Skin epidermis (tissue), 12 donors: ENCODE data around the gene LMTK2.
A peak's percentile ranks its signal among the peaks of the same experiment; 100 is the strongest.

ENCODE experiments used
- H3K27ac ChIP-seq, 21 experiments: fragments of 200-600 bp; sonication (generic) in 11 of 21; one replicate each; pipeline ENCODE4 v1.5.0; 2020; ENCODE audit warnings: mild to moderate bottlenecking in 3 of 21, inconsistent platforms in 2 of 21, moderate library complexity in 2 of 21
- H3K4me3 ChIP-seq, 7 experiments: fragments of 200-600 bp; sonication (generic) in 2 of 7; one replicate each; pipeline ENCODE4 v1.5.0; 2020; ENCODE audit warnings: inconsistent platforms in 2 of 7, mild to moderate bottlenecking in 2 of 7, moderate library complexity in 1 of 7

The LMTK2 gene

DNA sequence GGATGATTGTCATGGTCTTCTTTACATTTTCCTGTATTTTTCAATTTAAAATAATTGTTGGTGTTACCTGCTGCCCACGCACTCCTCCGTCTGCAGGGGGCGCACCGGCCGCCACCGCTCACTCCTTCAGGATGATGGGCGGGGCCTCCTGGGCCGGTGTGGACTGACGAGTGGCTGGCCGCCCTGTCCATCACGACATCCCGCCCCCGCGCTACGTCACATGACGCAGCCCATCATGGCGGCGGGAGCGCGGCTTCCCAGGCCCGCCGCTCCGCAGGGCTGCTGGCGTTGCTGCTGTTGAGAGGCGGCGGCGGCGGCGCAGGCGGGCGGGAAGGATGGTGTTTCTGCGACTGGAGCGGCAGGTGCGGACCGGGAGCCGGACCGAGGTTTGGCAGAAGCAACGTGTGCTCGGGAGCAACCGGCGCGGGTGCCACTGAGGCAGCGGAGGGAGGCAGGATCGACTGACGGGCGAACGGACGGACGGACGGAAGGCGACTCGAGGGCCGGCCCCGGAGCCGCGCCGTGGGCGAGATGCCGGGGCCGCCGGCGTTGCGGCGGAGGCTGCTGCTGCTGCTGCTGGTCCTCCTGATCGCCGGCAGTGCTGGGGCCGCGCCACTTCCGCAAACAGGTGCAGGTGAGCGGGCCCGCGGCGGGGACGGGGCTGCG lies at the start of gene LMTK2:
Gene LMTK2, plus strand, starts transcription at position 216 of the 666 bp plus-strand sequence. Its CDS starts 316 bp downstream, at position 532.
- Histone ChIP-seq H3K27ac (peak within 1 kb of the TSS; percentile 41 to 95 (median 88)), H3K4me3 (peak within 1 kb of the TSS; percentile 74 to 100 (median 99))

DNA sequence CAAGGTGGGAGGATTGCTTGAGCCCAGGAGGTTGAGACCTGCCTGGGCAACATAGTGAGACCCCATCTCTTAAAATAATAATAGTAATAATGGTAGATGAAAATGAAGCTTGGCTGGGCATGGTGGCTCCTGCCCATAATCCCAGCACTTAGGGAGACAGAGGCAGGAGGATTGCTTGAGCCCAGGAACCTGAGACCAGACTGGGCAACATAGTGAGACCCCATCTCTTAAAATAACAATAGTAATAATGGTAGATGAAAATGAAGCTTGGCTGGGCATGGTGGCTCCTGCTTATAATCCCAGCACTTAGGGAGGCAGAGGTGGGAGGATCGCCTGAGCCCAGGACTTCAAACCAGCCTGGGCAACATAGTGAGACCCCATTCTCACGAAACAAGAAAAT lies 49.5 kb upstream of the LMTK2 start:
- H3K27ac ChIP-seq: peak overlapping the region in 16 of 21 experiments; percentile 7 to 86 (median 73)

DNA sequence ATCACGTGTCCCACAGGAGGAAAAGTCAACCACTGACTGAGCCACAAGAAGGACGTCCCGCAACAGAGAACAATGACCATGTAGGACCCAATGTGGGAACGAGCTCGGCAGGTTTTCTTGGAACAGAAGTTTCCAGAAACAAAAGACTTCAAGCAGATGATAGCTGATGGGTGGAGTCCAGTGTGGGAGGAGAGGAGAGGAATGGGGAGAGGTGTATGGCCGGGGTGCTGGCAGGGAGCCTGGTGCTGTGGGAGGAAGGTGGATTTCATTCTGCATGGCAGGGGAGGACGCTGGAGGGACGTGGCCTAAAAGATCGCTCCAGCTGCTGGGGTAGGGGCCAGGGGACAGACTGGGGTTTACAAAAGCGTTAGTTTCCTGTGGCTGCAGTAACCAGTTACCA lies 48.5 kb upstream of the LMTK2 start:
- Histone ChIP-seq H3K4me3 (no peak overlapping the region), H3K27ac (peak overlapping the region in 13 of 21 experiments; percentile 44 to 86 (median 73))

More for the DNA sequence above, 49.5 kb upstream of the LMTK2 start:
- H3K4me3 ChIP-seq: no peak overlapping the region

DNA sequence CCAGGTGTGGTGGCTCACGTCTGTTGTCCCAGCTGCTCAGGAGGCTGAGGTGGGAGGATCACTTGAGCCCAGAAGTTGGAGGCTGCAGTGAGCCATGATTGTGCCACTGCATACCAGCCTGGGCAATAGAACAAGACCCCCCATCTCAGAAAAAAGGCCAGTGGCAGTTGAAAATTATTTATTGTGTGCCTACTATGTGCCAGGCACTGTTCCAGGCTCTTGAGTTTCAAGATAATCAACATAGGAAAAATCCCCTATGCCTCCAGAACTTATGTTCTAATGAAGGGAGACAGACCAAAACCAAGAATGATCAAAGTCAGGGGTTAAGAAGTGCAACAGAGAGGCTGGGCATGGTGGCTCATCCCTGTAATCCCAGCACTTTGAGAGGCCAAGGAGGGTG lies 42.4 kb upstream of the LMTK2 start:
- H3K27ac ChIP-seq: no peak overlapping the region
- no peak overlapping the region for H3K4me3 ChIP-seq

- no peak overlapping the region for H3K4me3 ChIP-seq
- no peak overlapping the region for H3K27ac ChIP-seq
These were observed 40.5 kb upstream of the LMTK2 start for GRCh38 chr7:98066208-98066607.

DNA sequence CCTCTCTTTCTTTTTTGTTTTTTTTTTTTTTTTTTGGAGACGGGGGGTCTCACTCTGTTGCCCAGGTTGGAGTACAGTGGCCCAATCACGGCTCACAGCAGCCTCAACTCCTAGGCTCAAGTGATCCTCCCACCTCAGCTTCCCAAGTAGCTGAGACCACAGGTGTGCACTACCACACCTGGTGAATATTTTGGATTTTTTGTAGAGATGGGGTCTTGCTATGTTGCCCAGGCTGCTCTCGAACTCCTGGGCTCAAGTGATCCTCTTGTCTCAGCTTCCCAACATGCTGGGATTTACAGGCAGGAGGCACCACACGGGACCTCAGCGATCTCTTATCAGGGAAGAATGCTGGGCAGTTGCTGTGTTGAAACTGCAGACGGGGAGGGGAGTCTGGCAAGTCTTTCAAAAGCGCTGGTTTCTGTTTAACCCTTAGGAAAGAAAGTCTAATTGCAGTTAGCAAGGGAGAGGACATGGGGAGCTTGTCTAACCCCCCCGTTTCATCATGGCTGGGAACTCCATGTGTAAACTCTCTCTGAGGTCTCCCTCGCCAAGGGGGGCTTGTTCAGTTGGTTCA lies 39.6 kb upstream of the LMTK2 start:
- no peak overlapping the region for H3K4me3 ChIP-seq

DNA sequence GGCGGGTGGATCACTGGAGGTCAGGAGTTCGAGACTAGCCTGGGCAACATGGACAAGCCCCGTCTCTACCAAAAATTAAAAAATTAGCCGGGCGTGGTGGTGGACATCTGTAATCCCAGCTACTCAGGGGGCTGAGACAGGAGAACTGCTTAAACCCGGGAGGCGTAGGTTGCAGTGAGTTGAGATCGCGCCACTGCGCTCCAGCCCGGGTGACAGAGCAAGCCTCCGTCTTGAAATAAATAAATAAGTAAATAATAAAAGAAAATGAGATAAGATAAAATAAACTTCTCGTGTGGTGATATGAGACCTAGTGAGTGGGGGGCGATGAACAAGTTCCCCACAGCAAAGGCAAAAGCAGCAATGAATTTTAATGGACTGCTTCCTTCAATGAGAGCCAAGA lies 33.6 kb upstream of the LMTK2 start:
- Histone ChIP-seq H3K27ac (no peak overlapping the region), H3K4me3 (no peak overlapping the region)

More for the DNA sequence above, 39.6 kb upstream of the LMTK2 start:
- H3K27ac ChIP-seq: no peak overlapping the region

DNA sequence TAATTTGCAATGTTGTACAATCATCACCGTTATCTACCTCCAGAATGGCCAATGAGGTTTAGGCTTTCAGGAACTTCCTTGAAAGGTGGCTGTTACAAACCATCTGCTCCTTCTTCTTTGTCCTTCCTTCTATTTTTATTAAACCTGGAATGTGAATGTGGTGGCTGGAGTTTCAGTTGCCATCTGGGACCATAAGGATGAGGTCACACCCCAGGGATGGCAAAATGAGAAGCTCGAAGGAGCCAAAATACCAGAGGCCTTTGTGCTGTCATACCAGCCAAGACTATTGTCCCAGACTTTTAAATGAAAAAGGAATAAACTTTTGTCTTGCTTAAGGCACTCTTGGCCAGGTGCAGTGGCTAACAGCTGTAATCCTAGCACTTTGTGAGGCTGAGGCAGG lies 30.9 kb upstream of the LMTK2 start:
- Histone ChIP-seq H3K4me3 (no peak overlapping the region), H3K27ac (no peak overlapping the region)

DNA sequence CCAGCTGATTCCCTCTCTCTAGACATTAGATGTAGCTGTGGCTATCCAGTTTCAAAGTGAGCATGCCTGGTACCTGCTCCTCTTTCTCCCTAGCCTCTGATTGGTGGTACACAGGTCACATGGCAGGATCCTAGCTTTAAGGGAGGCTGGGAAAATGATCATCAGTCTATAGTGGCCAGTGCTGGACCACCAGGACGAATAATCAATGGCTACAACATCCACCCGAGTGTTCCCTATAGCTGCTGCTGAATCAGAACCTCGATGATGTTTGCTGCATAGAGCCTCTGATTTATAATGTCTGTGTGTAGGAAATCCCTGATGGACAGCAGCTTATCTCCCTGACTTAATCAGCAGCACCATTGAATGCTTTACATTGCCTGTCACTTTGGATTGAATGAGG lies 28.9 kb upstream of the LMTK2 start:
- no peak overlapping the region for H3K27ac ChIP-seq
- no peak overlapping the region for H3K4me3 ChIP-seq

GRCh38 chr7:98078197-98078870 lies 28.3 kb upstream of the LMTK2 start:
- Histone ChIP-seq H3K27ac (no peak overlapping the region), H3K4me3 (no peak overlapping the region)

DNA sequence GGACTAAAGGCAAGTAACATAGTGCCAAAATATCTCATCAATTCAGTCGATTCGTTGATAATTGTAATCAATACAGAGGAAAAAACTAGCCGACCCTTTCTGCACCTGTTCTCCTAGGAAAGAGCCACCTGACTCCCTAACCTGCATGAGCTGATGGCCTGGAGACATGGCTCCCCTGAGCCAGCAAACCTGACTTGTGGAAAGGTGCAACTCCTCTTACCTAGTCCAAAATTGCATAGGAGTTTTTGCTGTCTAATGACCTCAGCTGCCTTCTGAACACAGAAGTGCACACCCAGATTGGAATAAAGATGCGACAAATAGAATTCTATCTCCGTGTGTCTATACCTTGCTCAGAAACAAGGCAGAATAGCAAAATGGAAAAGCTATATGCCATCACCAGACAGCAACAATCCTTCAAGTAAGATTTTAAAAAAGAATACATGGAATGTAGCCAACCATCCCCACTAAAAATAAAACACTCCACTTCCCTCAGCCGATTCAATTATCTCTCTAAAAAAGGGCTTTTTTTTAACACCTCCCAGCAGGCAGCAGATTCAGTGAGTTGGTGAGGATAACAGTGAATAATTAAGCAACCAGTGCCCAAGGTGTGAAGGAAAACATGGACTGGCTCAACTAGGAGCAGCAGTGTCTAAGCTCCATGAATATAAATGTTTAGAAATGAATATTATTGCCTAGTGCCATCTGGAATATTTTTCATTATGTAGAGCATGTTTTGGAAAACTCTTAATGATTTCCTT lies 26.6 kb upstream of the LMTK2 start:
- no peak overlapping the region for H3K4me3 ChIP-seq
- H3K27ac ChIP-seq: no peak overlapping the region

DNA sequence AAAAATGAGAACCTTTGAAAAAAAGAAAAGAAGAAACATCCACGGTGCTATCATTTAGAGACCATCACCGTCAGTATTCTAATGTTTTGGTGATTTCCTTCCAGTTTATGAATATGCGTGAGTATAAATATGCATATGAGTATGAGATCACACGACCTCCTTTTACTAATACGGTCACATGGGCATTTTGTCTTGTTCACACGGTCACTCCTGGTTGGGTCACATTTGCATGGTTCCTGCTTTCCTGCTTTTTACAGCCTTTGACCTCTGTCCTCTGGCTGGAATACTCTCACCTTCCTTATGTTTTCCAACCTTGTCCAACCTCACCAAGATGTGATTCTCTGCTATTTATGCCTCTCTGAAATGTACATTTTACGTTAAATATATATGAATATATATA lies 25.3 kb upstream of the LMTK2 start:
- H3K27ac ChIP-seq: no peak overlapping the region
- no peak overlapping the region for H3K4me3 ChIP-seq

- peak overlapping the region in 2 of 21 experiments; percentile 73 to 79 for H3K27ac ChIP-seq
- no peak overlapping the region for H3K4me3 ChIP-seq
These were observed 22.0 kb upstream of the LMTK2 start for GRCh38 chr7:98084631-98085030.

DNA sequence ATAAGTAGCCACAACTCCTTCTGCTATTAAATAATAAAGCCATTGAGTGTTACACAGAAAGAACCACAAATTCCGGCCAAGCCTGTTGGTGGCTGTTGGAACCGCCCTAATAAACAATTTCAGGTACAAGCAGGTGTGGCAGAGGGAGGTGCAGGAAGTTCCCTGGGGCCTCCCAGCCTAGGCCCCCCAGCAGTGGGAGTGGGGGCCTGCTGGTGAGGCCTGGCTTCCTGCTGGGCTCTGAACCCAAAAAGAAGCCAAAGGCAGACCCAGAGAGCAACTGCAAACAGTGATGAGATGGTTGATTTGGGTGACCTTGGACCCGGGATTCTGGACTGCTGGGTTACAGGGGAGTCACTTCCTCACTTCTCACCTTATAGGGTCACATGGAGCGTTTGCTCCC lies 21.0 kb upstream of the LMTK2 start:
- Histone ChIP-seq H3K4me3 (no peak overlapping the region), H3K27ac (peak overlapping the region in 20 of 21 experiments; percentile 9 to 82 (median 64))

DNA sequence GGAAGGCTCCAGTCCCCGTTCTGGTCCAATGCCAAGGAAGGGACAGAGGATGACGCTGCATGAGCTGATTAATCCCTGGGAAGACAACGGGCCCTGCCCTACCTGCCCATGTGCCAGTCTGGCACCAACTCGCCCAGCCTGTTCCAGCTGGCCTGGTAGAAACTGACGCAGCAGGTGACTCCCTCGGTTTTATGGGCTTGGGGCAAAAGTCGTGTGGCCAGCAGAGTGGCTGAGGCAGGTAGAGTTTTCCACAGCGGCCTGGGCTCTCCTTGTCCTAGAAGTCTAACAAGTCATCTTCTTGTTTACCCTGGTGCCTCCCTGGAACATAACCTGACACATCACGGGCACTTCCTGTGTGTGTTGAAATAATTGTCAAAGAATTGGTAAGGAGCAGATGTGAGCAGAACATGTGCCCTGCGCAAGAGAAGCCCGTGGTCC lies 20.4 kb upstream of the LMTK2 start:
- no peak overlapping the region for H3K4me3 ChIP-seq

DNA sequence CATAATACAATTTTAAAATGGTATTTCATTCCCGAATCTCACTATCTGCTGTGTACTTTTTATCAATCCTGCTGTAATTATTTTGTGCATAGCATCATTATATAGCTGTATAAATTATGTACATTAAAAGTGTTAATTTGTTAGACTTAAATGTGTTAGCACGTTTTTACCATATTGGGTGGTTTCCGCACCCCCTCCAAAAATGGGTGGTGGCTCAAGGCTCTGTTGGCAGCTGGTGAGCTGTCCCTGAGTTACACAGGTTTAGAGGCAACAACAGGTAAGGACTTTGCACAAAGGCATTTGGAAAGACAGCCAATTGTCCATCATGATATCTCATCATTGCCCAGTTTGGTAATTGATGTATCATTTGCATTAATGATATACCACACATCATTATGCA lies 18.6 kb upstream of the LMTK2 start:
- Histone ChIP-seq H3K4me3 (no peak overlapping the region), H3K27ac (no peak overlapping the region)

More for the DNA sequence above, 20.4 kb upstream of the LMTK2 start:
- peak overlapping the region in 16 of 21 experiments; percentile 9 to 82 (median 64) for H3K27ac ChIP-seq

- no peak overlapping the region for H3K27ac ChIP-seq
- no peak overlapping the region for H3K4me3 ChIP-seq
These were observed 16.5 kb upstream of the LMTK2 start for GRCh38 chr7:98090116-98090515.

- no peak overlapping the region for H3K27ac ChIP-seq
- H3K4me3 ChIP-seq: no peak overlapping the region
These were observed 15.6 kb upstream of the LMTK2 start for GRCh38 chr7:98091061-98091460.

DNA sequence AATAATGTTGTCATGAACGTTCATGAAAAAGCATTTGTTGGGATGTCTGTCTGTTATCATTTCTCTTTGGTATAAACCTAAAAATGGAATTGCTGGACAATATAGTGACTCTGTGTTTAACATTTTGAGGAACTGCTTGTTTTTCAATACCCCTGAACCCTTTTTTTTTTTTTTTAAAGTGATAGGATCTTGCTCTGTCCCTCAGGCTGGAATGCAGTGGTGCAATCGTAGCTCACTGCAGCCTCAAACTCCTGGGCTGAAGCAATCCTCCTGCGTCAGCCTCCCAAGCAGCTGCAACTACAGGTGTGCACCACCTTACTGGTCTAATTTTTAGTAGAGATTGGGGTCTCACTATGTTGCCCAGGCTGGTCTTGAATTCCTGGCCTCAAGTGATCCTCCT lies 15.1 kb upstream of the LMTK2 start:
- Histone ChIP-seq H3K27ac (no peak overlapping the region), H3K4me3 (no peak overlapping the region)

- no peak overlapping the region for H3K4me3 ChIP-seq
- no peak overlapping the region for H3K27ac ChIP-seq
These were observed 9.5 kb upstream of the LMTK2 start for GRCh38 chr7:98097042-98097645.
